Measurements from ENCODE around the gene LRCH3.

The LRCH3 gene

DNA sequence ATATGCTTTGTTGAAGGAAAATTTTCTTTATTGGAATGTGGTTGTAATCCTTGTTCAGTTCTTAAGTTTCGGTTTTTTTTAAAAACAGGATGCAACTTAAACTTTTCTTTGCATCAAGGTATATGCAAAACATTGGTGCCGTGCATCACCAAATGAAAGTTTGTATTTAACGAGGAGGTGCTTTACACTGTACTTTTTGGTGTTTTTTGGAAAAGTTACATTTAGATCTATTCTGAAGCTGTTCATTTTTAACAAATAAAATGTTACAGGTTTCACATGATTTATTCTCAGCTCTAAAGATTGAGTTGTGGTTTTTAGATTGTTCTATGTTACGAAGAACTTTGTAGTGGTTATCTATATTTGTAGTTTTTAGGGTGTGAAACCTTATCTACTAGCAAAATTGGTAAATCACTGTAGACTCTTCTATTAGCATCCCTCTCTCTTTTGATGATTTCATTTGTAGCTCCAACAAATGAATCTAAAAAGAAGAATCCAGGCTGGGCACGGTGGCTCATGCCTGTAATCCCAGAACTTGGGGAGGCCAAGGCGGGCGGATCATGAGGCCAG lies 7.0 kb upstream of the LRCH3 start:
- DNase-seq (ENCODE audit: low read depth in 1 of 2, low spot score in 1 of 2): no peak
- Histone ChIP-seq H3K4me3 (replicated peaks; ENCODE audit: insufficient read depth, low read length) (no peak overlapping the region), H3K27me3 (ENCODE audit: insufficient read depth, poor library complexity, severe bottlenecking) (no peaks in the 10 kb centered on the region), H3K27ac (replicated peaks) (no peak overlapping the region)
- TF ChIP-seq GABPA (IDR thresholded peaks at IDR 0.05; ENCODE audit: low read depth) (no peak), SPI1 (IDR thresholded peaks at IDR 0.05; ENCODE audit: borderline replicate concordance, low read depth) (no peak), POLR2AphosphoS5 (IDR thresholded peaks at IDR 0.05; ENCODE audit: low read depth) (no peak), CTCF (IDR thresholded peaks at IDR 0.05; ENCODE audit: insufficient read depth, low read length) (no peak)
- TF ChIP-seq, protein P1, sequence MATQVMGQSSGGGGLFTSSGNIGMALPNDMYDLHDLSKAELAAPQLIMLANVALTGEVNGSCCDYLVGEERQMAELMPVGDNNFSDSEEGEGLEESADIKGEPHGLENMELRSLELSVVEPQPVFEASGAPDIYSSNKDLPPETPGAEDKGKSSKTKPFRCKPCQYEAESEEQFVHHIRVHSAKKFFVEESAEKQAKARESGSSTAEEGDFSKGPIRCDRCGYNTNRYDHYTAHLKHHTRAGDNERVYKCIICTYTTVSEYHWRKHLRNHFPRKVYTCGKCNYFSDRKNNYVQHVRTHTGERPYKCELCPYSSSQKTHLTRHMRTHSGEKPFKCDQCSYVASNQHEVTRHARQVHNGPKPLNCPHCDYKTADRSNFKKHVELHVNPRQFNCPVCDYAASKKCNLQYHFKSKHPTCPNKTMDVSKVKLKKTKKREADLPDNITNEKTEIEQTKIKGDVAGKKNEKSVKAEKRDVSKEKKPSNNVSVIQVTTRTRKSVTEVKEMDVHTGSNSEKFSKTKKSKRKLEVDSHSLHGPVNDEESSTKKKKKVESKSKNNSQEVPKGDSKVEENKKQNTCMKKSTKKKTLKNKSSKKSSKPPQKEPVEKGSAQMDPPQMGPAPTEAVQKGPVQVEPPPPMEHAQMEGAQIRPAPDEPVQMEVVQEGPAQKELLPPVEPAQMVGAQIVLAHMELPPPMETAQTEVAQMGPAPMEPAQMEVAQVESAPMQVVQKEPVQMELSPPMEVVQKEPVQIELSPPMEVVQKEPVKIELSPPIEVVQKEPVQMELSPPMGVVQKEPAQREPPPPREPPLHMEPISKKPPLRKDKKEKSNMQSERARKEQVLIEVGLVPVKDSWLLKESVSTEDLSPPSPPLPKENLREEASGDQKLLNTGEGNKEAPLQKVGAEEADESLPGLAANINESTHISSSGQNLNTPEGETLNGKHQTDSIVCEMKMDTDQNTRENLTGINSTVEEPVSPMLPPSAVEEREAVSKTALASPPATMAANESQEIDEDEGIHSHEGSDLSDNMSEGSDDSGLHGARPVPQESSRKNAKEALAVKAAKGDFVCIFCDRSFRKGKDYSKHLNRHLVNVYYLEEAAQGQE (IDR thresholded peaks at IDR 0.05; ENCODE audit: insufficient replicate concordance, low read depth): no peak

GRCh38 chr3:197787412-197787811 lies 3.6 kb upstream of the LRCH3 start:
- Histone ChIP-seq H3K27me3 (ENCODE audit: insufficient read depth, poor library complexity, severe bottlenecking) (no peaks in the 10 kb centered on the region), H3K4me3 (replicated peaks; ENCODE audit: insufficient read depth, low read length) (no peak overlapping the region), H3K27ac (replicated peaks) (no peak overlapping the region)
- no peak for DNase-seq (ENCODE audit: low read depth in 1 of 2, low spot score in 1 of 2)
- no peak for TF ChIP-seq CTCF (IDR thresholded peaks at IDR 0.05; ENCODE audit: insufficient read depth, low read length)
- TF ChIP-seq, protein P1 (IDR thresholded peaks at IDR 0.05; ENCODE audit: insufficient replicate concordance, low read depth): no peak
- TF ChIP-seq SPI1 (IDR thresholded peaks at IDR 0.05; ENCODE audit: borderline replicate concordance, low read depth): no peak
- TF ChIP-seq GABPA (IDR thresholded peaks at IDR 0.05; ENCODE audit: low read depth): no peak
- TF ChIP-seq POLR2AphosphoS5 (IDR thresholded peaks at IDR 0.05; ENCODE audit: low read depth): no peak

DNA sequence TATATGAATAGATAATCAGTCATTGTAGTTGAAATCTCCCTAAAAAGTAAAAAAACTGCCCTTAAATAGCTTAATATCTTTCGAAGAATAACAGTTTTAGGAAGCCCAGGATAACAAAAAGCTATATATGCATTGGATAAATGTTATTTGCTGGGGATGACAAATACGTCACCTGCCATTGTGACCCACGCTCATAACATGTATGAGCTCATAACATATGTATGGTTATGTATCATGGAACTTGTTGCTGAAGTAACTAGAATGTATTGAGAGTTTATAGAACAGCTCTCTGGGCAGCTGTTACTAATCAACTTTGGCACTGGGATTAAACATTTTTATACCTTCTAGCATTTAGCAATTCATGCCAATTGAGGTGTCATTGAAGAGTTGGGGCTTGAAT lies 1.7 kb upstream of the LRCH3 start:
- H3K4me3 ChIP-seq (replicated peaks; ENCODE audit: insufficient read depth, low read length): no peak overlapping the region
- no peak overlapping the region for H3K27ac ChIP-seq (replicated peaks)
- DNase-seq (ENCODE audit: low read depth in 1 of 2, low spot score in 1 of 2): no peak
- no peak for TF ChIP-seq GABPA (IDR thresholded peaks at IDR 0.05; ENCODE audit: low read depth)
- no peak for TF ChIP-seq POLR2AphosphoS5 (IDR thresholded peaks at IDR 0.05; ENCODE audit: low read depth)
- TF ChIP-seq SPI1 (IDR thresholded peaks at IDR 0.05; ENCODE audit: borderline replicate concordance, low read depth): no peak
- TF ChIP-seq, protein P1 (IDR thresholded peaks at IDR 0.05; ENCODE audit: insufficient replicate concordance, low read depth): no peak
- TF ChIP-seq CTCF (IDR thresholded peaks at IDR 0.05; ENCODE audit: insufficient read depth, low read length): no peak
- no peaks in the 10 kb centered on the region for H3K27me3 ChIP-seq (ENCODE audit: insufficient read depth, poor library complexity, severe bottlenecking)

Measured in HL-60 (cell line).